ENCODE measurements around the gene DPYD. TPM values are rescaled to one million over a fixed set of nuclear protein-coding genes. Genes with fewer than 3 reads are reported as not detected.
A peak's percentile ranks its signal among the peaks of the same experiment; 100 is the strongest.

DPYD gene
- polyA plus RNA-seq, 3 donors from 2014 or later: 23.0 to 35.9 (median 30.8) TPM

- Mint-ChIP-seq H3K36me3 (peaks cover 6 to 10% (median 9%) of the 10 kb centered on the region in 3 donors), H3K27me3 (ENCODE audit: low read depth in 3 of 3) (no peaks in the 10 kb centered on the region), H3K9me3 (no peaks in the 10 kb centered on the region), H3K4me3 (no peak overlapping the region), H3K4me1 (peaks cover 3 to 8% of the 10 kb centered on the region in 2 donors), H3K27ac (no peak overlapping the region)
- no peak for DNase-seq
These were observed 106.0 kb downstream of the DPYD start for GRCh38 chr1:97814804-97815203.

- Mint-ChIP-seq H3K4me1 (peaks cover 3 to 7% of the 10 kb centered on the region in 2 donors), H3K36me3 (peaks cover 10 to 15% (median 14%) of the 10 kb centered on the region in 3 donors), H3K9me3 (no peaks in the 10 kb centered on the region), H3K27ac (no peak overlapping the region), H3K27me3 (ENCODE audit: low read depth in 3 of 3) (no peaks in the 10 kb centered on the region), H3K4me3 (no peak overlapping the region)
- no peak for DNase-seq
These were observed 106.7 kb downstream of the DPYD start for GRCh38 chr1:97814121-97814520.

- peaks cover 10 to 15% (median 14%) of the 10 kb centered on the region in 3 donors for H3K36me3 Mint-ChIP-seq
- no peak for DNase-seq
- no peaks in the 10 kb centered on the region for H3K9me3 Mint-ChIP-seq
- H3K27ac Mint-ChIP-seq: no peak overlapping the region
- no peak overlapping the region for H3K4me3 Mint-ChIP-seq
- H3K4me1 Mint-ChIP-seq: peaks cover 3 to 7% of the 10 kb centered on the region in 2 donors
- no peaks in the 10 kb centered on the region for H3K27me3 Mint-ChIP-seq (ENCODE audit: low read depth in 3 of 3)
These were observed 108.8 kb downstream of the DPYD start for GRCh38 chr1:97812076-97812475.

- Mint-ChIP-seq H3K27ac (no peak overlapping the region), H3K36me3 (peaks cover 9 to 15% (median 10%) of the 10 kb centered on the region in 3 donors), H3K9me3 (no peaks in the 10 kb centered on the region), H3K4me3 (no peak overlapping the region), H3K27me3 (ENCODE audit: low read depth in 3 of 3) (peaks cover 0 to 2% (median 2%) of the 10 kb centered on the region in 3 donors), H3K4me1 (peaks cover 0 to 6% of the 10 kb centered on the region in 2 donors)
- DNase-seq: no peak
These were observed 113.8 kb downstream of the DPYD start for GRCh38 chr1:97806996-97807520.

GRCh38 chr1:97806326-97806725, 114.5 kb downstream of the DPYD start:
- DNase-seq: no peak
- H3K36me3 Mint-ChIP-seq: peaks cover 9 to 15% (median 10%) of the 10 kb centered on the region in 3 donors
- H3K27me3 Mint-ChIP-seq (ENCODE audit: low read depth in 3 of 3): peaks cover 0 to 2% (median 2%) of the 10 kb centered on the region in 3 donors
- H3K27ac Mint-ChIP-seq: no peak overlapping the region
- no peaks in the 10 kb centered on the region for H3K9me3 Mint-ChIP-seq
- H3K4me1 Mint-ChIP-seq: peaks cover 0 to 6% of the 10 kb centered on the region in 2 donors
- H3K4me3 Mint-ChIP-seq: no peak overlapping the region

GRCh38 chr1:97805093-97805492, 115.7 kb downstream of the DPYD start:
- no peak overlapping the region for H3K4me3 Mint-ChIP-seq
- H3K36me3 Mint-ChIP-seq: peaks cover 5 to 15% (median 5%) of the 10 kb centered on the region in 3 donors
- no peak for DNase-seq
- no peaks in the 10 kb centered on the region for H3K9me3 Mint-ChIP-seq
- H3K27ac Mint-ChIP-seq: no peak overlapping the region
- H3K4me1 Mint-ChIP-seq: peaks cover 0 to 6% of the 10 kb centered on the region in 2 donors
- H3K27me3 Mint-ChIP-seq (ENCODE audit: low read depth in 3 of 3): peaks cover 0 to 2% (median 2%) of the 10 kb centered on the region in 3 donors

- peaks cover 0 to 12% (median 7%) of the 10 kb centered on the region in 3 donors for H3K36me3 Mint-ChIP-seq
- peaks cover 0 to 2% (median 2%) of the 10 kb centered on the region in 3 donors for H3K27me3 Mint-ChIP-seq (ENCODE audit: low read depth in 3 of 3)
- DNase-seq: no peak
- H3K27ac Mint-ChIP-seq: no peak overlapping the region
- H3K4me3 Mint-ChIP-seq: no peak overlapping the region
- H3K4me1 Mint-ChIP-seq: peaks cover 0 to 6% of the 10 kb centered on the region in 2 donors
- no peaks in the 10 kb centered on the region for H3K9me3 Mint-ChIP-seq
These were observed 117.8 kb downstream of the DPYD start for GRCh38 chr1:97803026-97803425.

- Mint-ChIP-seq H3K36me3 (peaks cover 0 to 12% (median 7%) of the 10 kb centered on the region in 3 donors), H3K9me3 (no peaks in the 10 kb centered on the region), H3K27ac (no peak overlapping the region), H3K27me3 (ENCODE audit: low read depth in 3 of 3) (peaks cover 0 to 2% (median 2%) of the 10 kb centered on the region in 3 donors), H3K4me1 (peaks cover 0 to 6% of the 10 kb centered on the region in 2 donors), H3K4me3 (no peak overlapping the region)
- no peak for DNase-seq
These were observed 118.8 kb downstream of the DPYD start for GRCh38 chr1:97802011-97802410.

GRCh38 chr1:97797403-97798183, 123.2 kb downstream of the DPYD start:
- Mint-ChIP-seq H3K4me3 (no peak overlapping the region), H3K27ac (no peak overlapping the region), H3K9me3 (no peaks in the 10 kb centered on the region), H3K4me1 (peaks cover 5 to 10% of the 10 kb centered on the region in 2 donors), H3K36me3 (peaks cover 0 to 11% (median 7%) of the 10 kb centered on the region in 3 donors), H3K27me3 (ENCODE audit: low read depth in 3 of 3) (peaks cover 0 to 2% (median 2%) of the 10 kb centered on the region in 3 donors)
- DNase-seq: no peak

- H3K27ac Mint-ChIP-seq: no peak overlapping the region
- peaks cover 0 to 8% (median 7%) of the 10 kb centered on the region in 3 donors for H3K36me3 Mint-ChIP-seq
- no peaks in the 10 kb centered on the region for H3K27me3 Mint-ChIP-seq (ENCODE audit: low read depth in 3 of 3)
- H3K4me1 Mint-ChIP-seq: peaks cover 8 to 18% of the 10 kb centered on the region in 2 donors
- H3K4me3 Mint-ChIP-seq: no peak overlapping the region
- H3K9me3 Mint-ChIP-seq: no peaks in the 10 kb centered on the region
- DNase-seq: no peak
These were observed 124.1 kb downstream of the DPYD start for GRCh38 chr1:97796711-97797110.

GRCh38 chr1:97792655-97793054, 128.2 kb downstream of the DPYD start:
- Mint-ChIP-seq H3K36me3 (no peaks in the 10 kb centered on the region), H3K4me1 (peaks cover 36 to 56% of the 10 kb centered on the region in 2 donors), H3K27ac (no peak overlapping the region), H3K9me3 (no peaks in the 10 kb centered on the region), H3K4me3 (no peak overlapping the region), H3K27me3 (ENCODE audit: low read depth in 3 of 3) (peaks cover 0 to 2% (median 1%) of the 10 kb centered on the region in 3 donors)
- DNase-seq: no peak

- peaks cover 0 to 2% (median 1%) of the 10 kb centered on the region in 3 donors for H3K27me3 Mint-ChIP-seq (ENCODE audit: low read depth in 3 of 3)
- peak overlapping the region; percentile 7 to 65 (median 42) for H3K4me3 Mint-ChIP-seq
These were observed 129.6 kb downstream of the DPYD start for GRCh38 chr1:97791251-97791650.

GRCh38 chr1:97787231-97787630, 133.6 kb downstream of the DPYD start:
- H3K27ac Mint-ChIP-seq: no peak overlapping the region
- H3K4me3 Mint-ChIP-seq: no peak overlapping the region
- no peak for DNase-seq
- peaks cover 0 to 2% (median 1%) of the 10 kb centered on the region in 3 donors for H3K27me3 Mint-ChIP-seq (ENCODE audit: low read depth in 3 of 3)
- H3K36me3 Mint-ChIP-seq: peaks cover 0 to 3% (median 0%) of the 10 kb centered on the region in 3 donors
- no peaks in the 10 kb centered on the region for H3K9me3 Mint-ChIP-seq
- peaks cover 34 to 60% of the 10 kb centered on the region in 2 donors for H3K4me1 Mint-ChIP-seq

More at GRCh38 chr1:97791251-97791650, 129.6 kb downstream of the DPYD start:
- peak overlapping the region in 3 of 6 donors; percentile 6 to 75 (median 31) for H3K27ac Mint-ChIP-seq
- DNase-seq: no peak
- H3K36me3 Mint-ChIP-seq: no peaks in the 10 kb centered on the region
- H3K9me3 Mint-ChIP-seq: no peaks in the 10 kb centered on the region
- H3K4me1 Mint-ChIP-seq: peaks cover 38 to 56% of the 10 kb centered on the region in 2 donors

GRCh38 chr1:97784661-97785060, 136.2 kb downstream of the DPYD start:
- peaks cover 0 to under 1% (median 0%) of the 10 kb centered on the region in 3 donors for H3K27me3 Mint-ChIP-seq (ENCODE audit: low read depth in 3 of 3)
- peaks cover 19 to 43% of the 10 kb centered on the region in 2 donors for H3K4me1 Mint-ChIP-seq
- H3K9me3 Mint-ChIP-seq: no peaks in the 10 kb centered on the region
- peaks cover 0 to 3% (median 0%) of the 10 kb centered on the region in 3 donors for H3K36me3 Mint-ChIP-seq
- DNase-seq: no peak
- H3K27ac Mint-ChIP-seq: no peak overlapping the region
- no peak overlapping the region for H3K4me3 Mint-ChIP-seq

All from immature natural killer cell (primary cell).